GM20000 (cell line): Measurements from ENCODE around the gene NDOR1.

ENCODE experiments used
- DNase-seq: peaks from one replicate; pipeline ENCODE4 v3.0.0; 2012; ENCODE audit warnings: low spot score
- CTCF ChIP-seq: IDR thresholded peaks from 2 replicates; pipeline ENCODE4 v1.5.1; 2012; ENCODE audit warnings: mild to moderate bottlenecking, control low read depth; ENCODE audit errors: extremely low read depth, missing control alignments

The NDOR1 gene

GRCh38 chr9:137188086-137188489 is 17.4 kb upstream of the NDOR1 start:
- no peak for TF ChIP-seq CTCF
- no peak for DNase-seq

GRCh38 chr9:137188490-137189296 is 16.8 kb upstream of the NDOR1 start, which contains the start of the genes ANAPC2 and SSNA1:
ANAPC2 (minus strand) TSS chr9:137188560; CDS start chr9:137188532, 28 bp downstream.
SSNA1 (plus strand) TSS chr9:137188676; CDS start chr9:137188727, 51 bp downstream.
- DNase-seq = peak; percentile 99
- TF ChIP-seq CTCF = peak; percentile 18

GRCh38 chr9:137189297-137190295 is 15.9 kb upstream of the NDOR1 start:
- peak; percentile 5 for TF ChIP-seq CTCF
- DNase-seq = peak; percentile 73

- no peak for DNase-seq
- no peak for TF ChIP-seq CTCF
Measured at GRCh38 chr9:137190315-137190856, 15.1 kb upstream of the NDOR1 start.

- no peak for DNase-seq
- no peak for TF ChIP-seq CTCF
Measured at GRCh38 chr9:137191245-137191644, 14.3 kb upstream of the NDOR1 start.

GRCh38 chr9:137191691-137192447 is 13.6 kb upstream of the NDOR1 start:
- no peak for TF ChIP-seq CTCF
- DNase-seq = no peak
